Muscle of back (tissue), 11 donors: ENCODE results near the gene TNFSF10. TPM values are rescaled to one million over a fixed set of nuclear protein-coding genes. Genes with fewer than 3 reads are reported as not detected.
A peak's percentile ranks its signal among the peaks of the same experiment; 100 is the strongest.
"Not testable (repeated sequence)": the region's sequence is repeated elsewhere in the genome, so short reads cannot be mapped to it uniquely, and the experiment has no call there.

Experiments used
- DNase-seq, 3 donors: peaks; one replicate each; pipeline versions ENCODE4 v3.0.0 to v3.0.0-alpha.2; 2013
- polyA plus RNA-seq, 10 donors: library from polyadenylated mRNA; unstranded; fragments of 120-200 nt; gene quantifications; one replicate each; pipeline ENCODE4 v1.2.1, GENCODE V29; 2013; ENCODE audit not compliant: insufficient read length in 10 of 10

TNFSF10 gene
- polyA plus RNA-seq, 10 donors: 7.1 to 12.0 (median 10.1) TPM

GRCh38 chr3:172546105-172546504, 22.9 kb upstream of the TNFSF10 start:
- DNase-seq: no peak

GRCh38 chr3:172544404-172544803, 21.2 kb upstream of the TNFSF10 start:
- DNase-seq: no peak

- DNase-seq: no peak
Measured at GRCh38 chr3:172543884-172544283, 20.7 kb upstream of the TNFSF10 start.

DNA sequence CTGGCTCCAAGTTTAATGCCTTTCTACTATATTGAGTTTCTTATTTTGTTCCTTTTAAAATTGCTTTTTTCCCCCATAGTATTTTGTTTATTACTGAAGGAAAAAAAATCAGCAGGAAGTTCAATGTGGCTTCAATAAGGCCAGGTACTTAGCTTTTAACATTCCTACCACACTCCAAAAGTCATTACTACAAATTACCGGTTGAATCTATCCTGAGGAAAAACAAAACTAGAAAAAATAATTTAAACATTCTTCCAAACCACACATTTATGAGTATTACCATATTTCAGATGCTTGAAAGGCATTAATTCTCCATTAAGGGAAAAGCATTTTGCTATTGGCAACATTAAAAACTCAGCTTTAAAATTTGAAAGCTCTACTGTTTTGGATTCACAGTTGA, 20.2 kb upstream of the TNFSF10 start:
- no peak for DNase-seq

DNA sequence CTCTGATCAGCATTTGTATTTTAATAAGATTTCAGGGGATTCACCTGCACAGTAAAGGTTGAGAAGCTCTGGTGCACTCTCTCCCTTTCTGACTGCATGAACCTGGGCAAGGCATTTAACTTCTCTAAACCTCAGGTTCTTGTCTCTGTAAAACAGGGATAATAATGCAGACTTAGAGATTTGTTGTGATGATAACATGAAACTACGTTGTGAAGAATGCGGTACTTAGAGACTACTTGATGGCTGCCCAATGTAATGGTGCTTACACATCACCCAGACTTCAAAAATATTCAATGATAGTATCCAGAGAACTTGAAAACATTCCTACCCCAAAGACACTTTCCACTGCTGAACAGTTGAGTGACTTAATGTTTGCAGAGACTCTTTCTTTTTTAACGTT, 19.8 kb upstream of the TNFSF10 start:
- DNase-seq: no peak

- no peak for DNase-seq
Measured at GRCh38 chr3:172541945-172542488, 18.8 kb upstream of the TNFSF10 start.

- DNase-seq: no peak
Measured at GRCh38 chr3:172540049-172540448, 16.8 kb upstream of the TNFSF10 start.

GRCh38 chr3:172539273-172539672, 16.0 kb upstream of the TNFSF10 start:
- DNase-seq: no peak

GRCh38 chr3:172538368-172539151, 15.3 kb upstream of the TNFSF10 start:
- DNase-seq: no peak

DNA sequence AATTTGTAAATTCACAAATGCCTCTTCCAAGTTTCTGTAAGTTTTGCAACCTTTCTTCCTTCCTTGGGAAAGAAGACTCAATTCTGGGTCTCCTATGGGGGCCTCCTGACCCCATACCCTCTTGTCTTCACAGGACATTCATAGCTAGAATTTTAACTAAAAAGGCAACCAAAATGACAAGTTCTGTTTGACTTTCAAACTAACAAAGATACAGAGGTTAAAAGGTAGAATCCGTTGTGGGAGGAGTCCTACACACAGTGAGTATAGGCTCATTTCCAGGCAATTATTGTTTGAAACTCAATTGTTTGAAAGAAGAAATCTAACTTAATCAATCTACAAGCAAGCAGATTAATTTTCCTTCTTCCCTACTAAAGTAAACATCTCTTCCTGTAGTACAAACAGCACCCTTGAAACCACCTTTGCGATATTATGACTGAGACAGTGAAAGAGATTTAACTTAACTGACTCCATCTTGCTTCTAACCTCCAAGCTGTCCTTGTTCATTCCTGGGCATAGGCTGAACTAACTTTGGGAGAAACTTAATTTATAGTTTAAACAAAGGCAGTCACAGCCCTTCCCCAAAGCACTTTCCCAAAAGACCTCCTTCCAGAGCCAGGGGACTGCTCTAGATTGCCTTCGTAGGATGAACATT, 14.4 kb upstream of the TNFSF10 start:
- no peak for DNase-seq

DNA sequence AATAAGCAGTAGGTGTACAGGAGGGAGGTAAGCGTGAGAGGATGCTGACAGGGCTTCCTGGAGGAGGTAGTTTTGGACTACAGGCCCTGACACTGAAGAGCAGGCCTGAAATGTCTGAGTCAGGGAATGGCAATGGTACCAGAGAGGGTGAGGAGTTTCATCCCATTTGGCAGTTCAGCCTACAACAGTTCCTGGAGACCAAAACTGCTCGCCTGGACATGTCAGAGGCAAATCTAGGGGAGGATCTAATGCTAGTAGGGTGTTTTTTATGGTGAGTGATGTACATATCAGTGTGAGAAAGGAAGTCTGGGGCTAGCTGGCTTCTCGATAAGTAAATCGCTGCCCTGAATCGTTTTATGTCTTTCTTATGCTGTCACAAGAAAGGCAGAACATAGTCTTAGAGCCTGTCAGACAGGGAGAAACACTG, 13.8 kb upstream of the TNFSF10 start:
- no peak for DNase-seq

- no peak for DNase-seq
Measured at GRCh38 chr3:172536505-172536904, 13.3 kb upstream of the TNFSF10 start.

DNA sequence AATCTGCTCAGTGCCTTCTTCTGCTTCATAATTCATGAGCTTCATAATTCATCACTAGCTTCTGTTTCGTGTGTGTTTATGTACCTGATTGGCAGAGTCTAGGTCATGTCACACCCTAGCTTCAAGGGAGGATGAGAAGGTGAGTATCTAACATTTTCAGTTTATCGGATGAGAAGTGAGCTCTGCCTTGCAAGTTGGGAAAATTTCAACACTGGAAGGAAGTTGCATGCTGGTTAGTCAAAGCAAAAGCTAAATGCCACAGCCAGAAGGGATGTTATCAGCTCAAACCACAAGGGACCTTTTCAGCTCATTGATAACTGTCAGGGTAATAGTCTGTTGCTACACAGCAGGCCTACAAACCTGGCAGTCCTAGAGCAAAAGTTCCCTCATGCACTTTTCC, 7.3 kb upstream of the TNFSF10 start:
- no peak for DNase-seq

DNA sequence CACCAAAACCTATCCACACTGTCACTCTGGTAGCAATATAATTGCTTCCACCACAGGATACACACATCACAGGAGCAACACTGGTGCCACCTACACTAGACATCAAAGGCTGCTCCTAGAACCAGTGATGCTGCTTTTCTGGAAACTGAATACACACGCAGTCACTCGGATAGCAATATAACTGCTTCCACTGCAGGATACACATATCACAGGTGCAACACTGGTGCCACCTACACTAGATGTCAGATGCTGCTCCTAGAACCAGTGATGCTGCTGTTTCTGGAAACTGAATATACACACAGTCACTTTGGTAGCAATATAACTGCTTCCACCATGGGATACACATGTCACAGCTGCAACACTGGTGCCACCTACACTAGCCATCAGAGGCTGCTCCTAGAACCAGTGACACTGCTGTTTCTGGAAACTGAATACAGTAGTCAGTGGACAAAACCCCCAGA, 6.9 kb upstream of the TNFSF10 start:
- no peak for DNase-seq

DNA sequence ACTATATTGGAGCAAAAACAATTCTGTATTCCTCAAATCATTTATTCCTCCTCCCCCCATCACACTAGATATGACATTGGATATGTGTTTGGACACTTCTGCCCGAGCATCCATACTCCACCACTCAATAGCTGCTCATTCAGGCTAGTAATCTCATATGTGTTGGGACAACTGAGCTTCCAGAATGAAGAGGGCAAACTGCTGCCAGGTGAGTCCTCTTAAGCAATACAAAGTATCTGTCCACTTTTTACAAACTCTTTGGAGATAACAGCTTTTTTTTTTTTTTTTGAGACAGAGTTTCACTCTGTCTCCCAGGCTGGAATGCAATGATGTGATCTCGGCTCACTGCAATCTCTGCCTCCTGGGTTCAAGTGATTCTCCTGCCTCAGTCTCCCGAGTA, 5.4 kb upstream of the TNFSF10 start:
- DNase-seq: no peak

GRCh38 chr3:172527306-172527705, 4.1 kb upstream of the TNFSF10 start:
- no peak for DNase-seq

- DNase-seq: no peak
Measured at GRCh38 chr3:172525116-172525613, 1.9 kb upstream of the TNFSF10 start.

DNA sequence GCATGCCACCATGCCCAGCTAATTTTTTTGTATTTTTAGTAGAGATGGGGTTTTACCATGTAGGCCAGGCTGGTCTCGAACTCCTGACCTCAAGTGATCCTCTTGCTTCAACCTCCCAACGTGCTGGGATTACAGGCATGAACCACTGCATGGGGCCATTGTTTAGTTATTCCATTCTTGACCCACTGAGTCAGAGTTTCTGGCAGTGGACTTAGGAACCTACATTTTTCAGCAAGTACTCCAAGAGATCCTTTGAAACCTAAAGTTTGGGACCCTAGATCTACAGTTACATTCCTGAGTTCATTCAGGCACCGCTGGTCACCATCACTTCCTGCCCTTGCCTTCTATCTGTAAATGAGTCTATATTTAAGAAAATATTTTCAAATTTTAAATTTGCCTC, 1.4 kb upstream of the TNFSF10 start:
- no peak for DNase-seq

DNA sequence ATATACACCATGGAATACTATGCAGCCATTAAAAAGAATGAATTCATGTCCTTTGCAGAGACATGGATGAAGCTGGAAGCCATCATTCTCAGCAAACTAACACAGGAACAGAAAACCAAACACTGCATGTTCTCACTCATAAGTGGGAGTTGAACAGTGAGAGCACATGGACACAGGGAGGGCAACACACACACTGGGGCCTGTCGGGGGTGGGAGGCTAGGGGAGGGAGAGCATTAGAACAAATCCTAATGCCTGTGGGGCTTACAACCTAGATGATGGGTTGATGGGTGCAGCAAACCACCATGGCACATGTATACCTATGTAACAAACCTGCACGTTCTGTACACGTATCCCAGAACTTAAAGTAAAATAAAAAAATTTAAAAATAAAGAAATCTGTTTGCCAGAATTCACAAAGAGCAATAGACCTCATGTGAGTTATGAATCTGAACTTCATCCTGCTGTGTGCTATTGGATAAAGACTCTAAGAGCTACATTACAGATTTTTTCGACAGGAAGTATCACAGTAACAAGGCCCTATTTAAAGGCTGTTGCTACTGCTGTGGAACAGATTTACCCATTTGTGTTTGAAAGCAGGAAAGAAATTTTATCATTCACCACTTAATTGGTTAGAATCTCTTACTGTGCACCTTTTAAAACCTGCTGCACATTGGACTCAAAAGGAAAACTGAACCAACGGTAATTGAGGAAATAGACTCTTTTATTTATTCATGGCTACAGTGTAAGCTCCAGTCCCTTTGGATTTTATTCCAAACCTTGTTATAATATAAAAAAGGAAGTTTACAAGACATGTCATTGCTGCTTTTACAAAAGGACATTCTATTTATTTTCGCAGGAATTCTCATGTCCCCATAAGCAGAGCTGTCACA, 1.1 kb downstream of the TNFSF10 start:
- DNase-seq: not testable (repeated sequence)

DNA sequence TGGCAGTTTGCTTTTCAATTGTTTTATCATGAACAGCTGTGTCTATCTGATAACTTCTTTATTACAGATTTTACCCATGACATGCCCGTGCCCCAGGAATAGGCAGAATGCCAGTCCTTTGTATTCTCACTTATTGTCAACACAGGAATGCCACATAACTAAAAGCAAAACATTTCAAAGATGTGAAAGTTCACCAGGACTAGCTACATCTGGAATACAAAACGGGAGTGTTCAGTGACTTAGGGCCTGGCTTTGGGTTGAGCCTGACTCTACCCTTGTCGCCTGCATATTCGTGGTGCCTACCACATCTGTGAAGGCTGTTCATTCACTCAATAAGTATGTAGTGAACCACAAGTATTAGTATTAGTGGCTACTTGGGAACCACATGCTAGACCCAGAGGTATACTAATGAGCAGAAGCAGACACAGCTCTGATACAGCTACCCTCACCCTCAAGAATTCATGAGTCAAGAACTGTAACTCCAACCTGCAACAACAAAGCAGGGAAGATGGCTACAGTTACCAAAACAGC, 2.9 kb downstream of the TNFSF10 start:
- peak in 1 of 3 donors; percentile 66 for DNase-seq

DNA sequence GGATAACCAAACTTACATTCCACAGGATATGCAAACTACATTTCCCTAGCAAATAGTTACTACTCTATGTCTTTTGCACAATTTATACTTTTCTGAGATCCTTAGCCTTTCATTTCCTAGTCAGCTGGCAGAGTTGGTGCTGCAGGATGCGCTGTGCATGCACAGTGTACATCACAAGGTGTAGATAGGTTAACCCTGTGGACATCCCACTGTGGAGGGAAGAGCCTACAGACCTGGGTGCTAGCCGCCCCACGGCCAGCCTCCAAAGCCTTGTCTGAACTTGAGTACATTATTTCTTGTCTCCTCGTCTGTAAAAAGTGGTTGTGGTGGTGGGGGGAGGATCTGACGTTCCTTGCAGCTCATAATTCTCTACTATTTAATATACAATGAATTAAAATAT, 3.5 kb downstream of the TNFSF10 start:
- DNase-seq: no peak
